ENCODE results near the gene SLC5A5.

DNA sequence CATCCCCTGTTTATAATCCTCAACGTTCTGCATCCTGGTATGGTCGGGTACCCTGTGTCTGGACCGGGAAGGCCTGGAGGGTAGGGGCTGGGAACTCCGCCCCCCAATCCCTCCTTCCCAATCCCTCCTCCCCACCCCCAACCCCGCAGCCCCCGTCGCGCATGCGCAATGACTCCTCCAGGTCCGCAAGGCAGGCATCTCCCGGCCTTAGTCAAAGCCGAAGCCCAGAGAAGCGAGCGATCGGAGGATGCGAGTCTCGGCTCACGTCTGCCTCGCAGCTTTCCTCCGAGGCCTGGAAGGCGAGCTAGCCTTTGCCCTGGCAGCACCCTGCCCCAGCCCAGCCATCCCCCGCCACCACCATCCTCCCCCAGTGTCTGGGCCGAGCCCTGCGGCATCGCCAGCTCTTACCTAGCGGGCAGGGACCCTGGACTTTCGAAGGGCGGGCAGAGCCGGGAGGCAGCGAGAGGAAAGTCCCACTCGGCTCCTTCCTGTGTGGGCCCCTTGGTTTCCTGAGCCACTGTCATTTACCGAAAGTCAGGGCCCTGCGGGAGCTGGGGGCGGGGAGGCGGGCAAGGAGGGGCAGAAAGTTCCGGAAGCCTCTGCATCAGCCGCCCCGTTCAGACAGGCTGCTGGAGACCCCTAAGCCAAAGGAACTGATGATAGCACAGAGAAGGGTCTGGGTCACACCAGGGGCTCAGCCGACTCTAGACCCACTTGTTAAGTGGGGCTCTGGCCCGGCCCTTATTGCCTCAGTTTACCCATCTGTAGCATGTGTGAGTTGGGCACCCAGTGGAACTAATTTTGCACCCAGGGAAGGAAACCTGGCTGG, 24.0 kb upstream of the SLC5A5 start, which contains the start of gene JAK3:
- TF ChIP-seq CTCF (IDR thresholded peaks at IDR 0.05) (no peak), SIN3A (IDR thresholded peaks at IDR 0.05; ENCODE audit: borderline replicate concordance, insufficient read depth, low read depth, low read length) (no peak)
